DLD1 (cell line): Measurements from ENCODE around the gene ADAM29.
"Not testable (repeated sequence)": the region's sequence is repeated elsewhere in the genome, so short reads cannot be mapped to it uniquely, and the experiment has no call there.

ENCODE experiments used
- in situ Hi-C: cut with HindIII; loops from 2 replicates; pipeline ENCODE4 v1.10.0; 2017; ENCODE audit warnings: low sequenced_read_pairs

ADAM29 gene

GRCh38 chr4:174946246-174946645, 28.1 kb downstream of the ADAM29 start:
- in situ Hi-C loops, result no loop called here

GRCh38 chr4:174948826-174949225, 30.7 kb downstream of the ADAM29 start:
- in situ Hi-C loops, result no loop called here

- in situ Hi-C loops, result no loop called here
Observed at GRCh38 chr4:174972911-174973310, 54.8 kb downstream of the ADAM29 start.

DNA sequence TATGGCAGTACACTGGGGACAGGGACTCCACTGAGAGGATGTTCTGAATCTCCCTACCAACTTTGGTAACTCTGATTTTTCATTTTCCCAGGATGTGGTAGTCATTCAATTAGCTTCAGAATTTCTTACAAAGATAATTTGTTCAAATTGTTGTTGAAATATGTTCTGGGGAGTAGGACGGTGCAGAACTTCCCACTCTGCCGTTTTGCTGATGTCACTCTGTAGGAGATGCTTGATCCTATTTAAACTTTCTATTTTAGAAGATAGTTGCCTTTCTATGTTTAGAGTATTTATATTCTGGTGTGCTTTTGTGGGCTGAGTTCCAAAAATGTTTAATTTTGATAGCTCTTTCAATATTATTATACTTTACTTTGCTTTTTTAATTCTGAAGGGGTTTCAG, 55.2 kb downstream of the ADAM29 start:
- in situ Hi-C loops, result no loop called here

GRCh38 chr4:174983128-174983750, 65.1 kb downstream of the ADAM29 start:
- in situ Hi-C loops, result no loop called here

- in situ Hi-C loops, result not testable (repeated sequence)
Observed at GRCh38 chr4:174983870-174984269, 65.7 kb downstream of the ADAM29 start.

- in situ Hi-C loops, result no loop called here
Observed at GRCh38 chr4:174989791-174990190, 71.6 kb downstream of the ADAM29 start.

DNA sequence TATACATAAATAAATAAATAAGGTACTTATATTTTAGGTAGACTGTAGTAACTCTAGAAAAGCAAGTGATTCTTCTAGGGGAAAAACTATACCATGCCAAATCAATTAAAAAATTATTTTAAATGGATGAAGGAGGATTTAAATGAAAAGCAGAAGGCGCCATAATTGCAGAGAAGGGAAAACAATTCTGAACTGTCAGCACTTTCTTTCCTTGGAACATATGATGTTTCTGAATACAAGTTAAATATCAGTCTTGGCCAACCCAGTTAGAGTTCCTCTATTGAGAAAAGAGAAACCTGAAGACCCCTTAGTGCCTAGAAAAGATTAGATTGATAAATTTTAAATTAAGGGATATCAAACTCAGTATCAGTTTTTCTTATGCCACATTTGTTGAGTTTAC, 75.8 kb downstream of the ADAM29 start:
- in situ Hi-C loops, result no loop called here

- in situ Hi-C loops, result no loop called here
Observed at GRCh38 chr4:174996079-174996478, 77.9 kb downstream of the ADAM29 start.

DNA sequence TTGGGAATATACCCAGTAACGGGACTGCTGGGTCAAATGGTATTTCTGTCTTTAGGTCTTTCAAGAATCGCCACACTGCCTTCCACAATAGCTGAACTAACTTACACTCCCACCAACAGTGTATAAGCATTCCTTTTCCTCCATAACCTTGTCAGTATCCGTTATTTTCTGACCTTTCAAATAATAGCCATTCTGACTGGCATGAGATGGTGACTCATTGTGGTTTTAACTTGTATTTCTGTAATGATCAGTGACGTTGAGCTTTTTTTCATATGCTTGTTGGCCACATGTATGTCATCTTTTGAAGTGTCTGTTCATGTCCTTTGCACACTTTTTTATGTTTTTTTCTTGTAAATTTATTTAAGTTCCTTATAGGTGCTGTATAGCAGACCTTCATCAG, 81.2 kb downstream of the ADAM29 start:
- in situ Hi-C loops, result no loop called here

GRCh38 chr4:175017751-175018150, 99.6 kb downstream of the ADAM29 start:
- in situ Hi-C loops, result no loop called here

DNA sequence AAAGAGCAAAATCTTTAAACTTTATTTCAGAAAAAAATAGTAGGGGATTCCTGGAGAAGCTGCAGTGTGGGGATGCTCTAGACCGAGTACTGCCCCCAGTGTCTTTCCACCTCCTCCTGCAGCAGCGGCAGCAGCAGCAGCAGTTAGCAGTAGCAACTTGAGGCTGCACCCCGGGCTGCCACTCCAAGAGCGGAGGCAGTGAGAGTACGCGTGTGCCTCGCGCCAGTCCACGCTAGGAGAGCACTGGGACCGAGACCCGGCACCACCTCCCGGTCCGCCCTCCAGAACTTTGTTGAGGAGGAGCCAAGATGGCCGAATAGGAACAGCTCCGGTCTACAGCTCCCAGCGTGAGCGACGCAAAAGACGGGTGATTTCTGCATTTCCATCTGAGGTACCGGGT, 101.3 kb downstream of the ADAM29 start:
- in situ Hi-C loops, result not testable (repeated sequence)
